AG10803 (cell line): Measurements from ENCODE around the gene RAB11FIP3.
A peak's percentile ranks its signal among the peaks of the same experiment; 100 is the strongest.

ENCODE experiments used
- DNase-seq: peaks from one replicate; pipeline ENCODE4 v3.0.0; 2010; ENCODE audit warnings: low read depth
- H3K4me3 ChIP-seq: 2 replicates; pipeline ENCODE4 v1.5.1; 2011; ENCODE audit warnings: mild to moderate bottlenecking, low read length, control low read depth
- CTCF ChIP-seq: conservative IDR thresholded peaks from 2 replicates; pipeline ENCODE4 v1.5.1; 2011; ENCODE audit warnings: mild to moderate bottlenecking, low read length, control low read depth, inconsistent platforms

Gene RAB11FIP3

DNA sequence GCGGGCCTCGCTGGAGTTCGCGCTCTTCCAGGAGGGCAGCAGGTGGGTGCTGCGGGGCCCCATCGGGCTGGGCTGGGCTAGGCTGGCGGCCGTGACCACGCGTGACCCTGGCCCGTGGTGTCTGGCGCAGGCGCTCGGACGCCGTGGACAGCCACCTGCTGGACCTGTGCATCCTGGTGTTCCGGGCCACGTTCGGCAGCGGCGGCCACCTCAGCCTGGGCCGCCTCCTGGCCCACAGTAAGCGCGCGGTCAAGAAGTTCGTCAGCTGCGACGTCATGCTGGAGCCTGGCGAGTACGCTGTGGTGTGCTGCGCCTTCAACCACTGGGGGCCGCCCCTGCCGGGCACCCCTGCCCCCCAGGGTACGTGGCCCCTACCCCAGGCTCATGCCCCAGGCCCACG is 126.7 kb downstream of the RAB11FIP3 start:
- H3K4me3 ChIP-seq: no peak overlapping the region
- no peak for DNase-seq
- TF ChIP-seq CTCF: no peak

- TF ChIP-seq CTCF: no peak
- DNase-seq: no peak
- H3K4me3 ChIP-seq: no peak overlapping the region
Observed at GRCh38 chr16:553601-554296, 128.3 kb downstream of the RAB11FIP3 start.

GRCh38 chr16:554297-554621 is 128.8 kb downstream of the RAB11FIP3 start:
- DNase-seq: no peak
- no peak for TF ChIP-seq CTCF
- H3K4me3 ChIP-seq: no peak overlapping the region

GRCh38 chr16:554640-555365 is 129.4 kb downstream of the RAB11FIP3 start:
- peak overlapping the region; percentile 37 for H3K4me3 ChIP-seq
- peak; percentile 72 for DNase-seq
- TF ChIP-seq CTCF: no peak

DNA sequence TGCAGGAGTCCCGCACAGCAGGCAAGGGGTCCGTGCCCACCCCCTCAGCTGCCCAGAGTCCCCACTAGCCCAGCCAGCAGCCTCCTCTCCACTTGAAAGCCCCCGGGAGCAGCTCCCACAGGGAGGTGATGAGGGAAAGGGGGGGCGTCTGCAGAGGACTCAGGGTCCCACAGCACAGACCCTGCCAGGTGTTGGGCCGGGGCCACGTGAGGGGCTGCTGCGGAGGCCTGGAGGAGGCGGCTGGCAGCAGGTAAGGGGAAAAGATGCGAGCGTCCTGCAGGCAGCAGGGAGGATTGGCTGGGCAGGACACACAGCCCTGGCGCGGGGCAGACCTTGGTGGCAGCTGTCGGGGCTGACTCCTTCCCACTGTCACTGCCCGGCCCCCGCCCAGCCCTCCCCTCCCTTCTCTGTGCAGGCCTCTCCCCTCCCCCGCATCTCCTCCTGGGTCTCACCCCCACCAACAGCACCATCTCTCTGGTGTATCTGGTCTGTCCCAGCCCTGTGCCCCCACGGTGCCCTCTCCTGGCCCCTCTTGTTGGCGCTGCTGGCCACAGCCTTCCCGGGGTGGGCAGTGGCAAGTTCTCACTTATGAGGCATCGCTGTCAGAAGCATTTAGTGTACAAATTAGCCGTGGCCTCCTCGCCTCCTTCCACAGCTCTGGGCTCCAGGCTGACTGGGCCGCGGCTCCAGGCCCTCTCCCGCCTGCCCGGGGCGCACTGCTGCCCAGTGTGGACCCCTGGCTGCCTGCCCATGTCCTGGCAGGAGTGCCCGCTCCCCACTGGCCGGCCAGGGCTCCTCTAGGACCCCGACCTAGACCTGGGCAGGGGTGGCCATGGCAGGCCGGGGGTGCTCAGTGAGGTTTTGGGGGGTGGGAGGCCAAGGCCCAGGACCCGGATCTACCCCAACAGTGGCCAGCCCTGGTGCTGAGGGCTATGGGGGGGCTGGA is 130.4 kb downstream of the RAB11FIP3 start:
- no peak overlapping the region for H3K4me3 ChIP-seq
- no peak for DNase-seq
- no peak for TF ChIP-seq CTCF

GRCh38 chr16:556474-557173 is 131.2 kb downstream of the RAB11FIP3 start:
- TF ChIP-seq CTCF: no peak
- no peak for DNase-seq
- H3K4me3 ChIP-seq: no peak overlapping the region
